Renal pelvis (tissue), 4 donors: ENCODE results near the gene DNAH17. TPM values are rescaled to one million over a fixed set of nuclear protein-coding genes. Genes with fewer than 3 reads are reported as not detected.

Experiments used
- DNase-seq: peaks from one replicate; pipeline ENCODE4 v3.0.0-alpha.2; 2013
- polyA plus RNA-seq, 3 donors: library from polyadenylated mRNA; unstranded; fragments of 120-200 nt; gene quantifications; one replicate each; pipeline ENCODE4 v1.2.1, GENCODE V29; 2013; ENCODE audit not compliant: insufficient read length in 3 of 3

The DNAH17 gene
- polyA plus RNA-seq, 3 donors, result 2.2 to 4.4 (median 4.0) TPM

DNA sequence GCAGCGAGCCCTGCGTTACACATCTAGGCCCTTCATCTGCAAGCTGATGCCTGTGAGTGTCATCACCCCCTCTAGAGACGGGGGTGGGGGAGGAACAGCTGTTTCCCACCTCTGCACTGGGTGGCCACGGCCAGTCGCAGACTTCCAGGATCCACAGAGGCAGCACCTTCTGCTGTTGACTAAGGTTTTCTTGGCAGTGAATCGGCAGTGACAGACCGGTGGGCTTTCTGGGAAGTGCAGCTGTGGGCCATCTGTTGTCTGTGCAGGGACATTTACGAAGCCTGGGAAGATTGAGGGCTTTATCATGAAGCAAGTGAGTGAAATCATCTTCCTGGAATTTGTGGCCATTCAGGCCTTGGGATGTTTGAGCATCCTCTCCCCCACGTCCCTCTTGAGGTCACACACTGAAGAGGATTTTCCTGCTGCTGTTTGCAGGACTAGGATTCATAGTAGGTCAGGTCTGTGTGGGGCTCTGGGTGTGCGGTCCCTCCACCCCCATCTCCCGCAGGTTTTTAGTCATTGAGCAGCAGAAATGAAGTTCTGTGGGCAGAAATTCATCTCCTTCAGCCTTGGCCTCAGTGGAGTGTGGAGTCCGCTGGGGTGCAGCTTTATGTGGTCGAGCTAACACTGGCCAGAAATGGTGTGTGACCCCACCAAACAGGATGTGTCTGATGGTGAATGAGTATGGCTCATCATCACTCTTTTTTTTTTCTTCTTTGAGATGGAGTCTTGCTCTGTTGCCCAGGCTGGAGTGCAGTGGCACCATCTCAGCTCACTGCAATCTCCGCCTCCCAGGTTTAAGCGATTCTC, 186.8 kb downstream of the DNAH17 start:
- DNase-seq, result no peak

- no peak for DNase-seq
These were observed 188.9 kb downstream of the DNAH17 start for GRCh38 chr17:78387977-78388941.

DNA sequence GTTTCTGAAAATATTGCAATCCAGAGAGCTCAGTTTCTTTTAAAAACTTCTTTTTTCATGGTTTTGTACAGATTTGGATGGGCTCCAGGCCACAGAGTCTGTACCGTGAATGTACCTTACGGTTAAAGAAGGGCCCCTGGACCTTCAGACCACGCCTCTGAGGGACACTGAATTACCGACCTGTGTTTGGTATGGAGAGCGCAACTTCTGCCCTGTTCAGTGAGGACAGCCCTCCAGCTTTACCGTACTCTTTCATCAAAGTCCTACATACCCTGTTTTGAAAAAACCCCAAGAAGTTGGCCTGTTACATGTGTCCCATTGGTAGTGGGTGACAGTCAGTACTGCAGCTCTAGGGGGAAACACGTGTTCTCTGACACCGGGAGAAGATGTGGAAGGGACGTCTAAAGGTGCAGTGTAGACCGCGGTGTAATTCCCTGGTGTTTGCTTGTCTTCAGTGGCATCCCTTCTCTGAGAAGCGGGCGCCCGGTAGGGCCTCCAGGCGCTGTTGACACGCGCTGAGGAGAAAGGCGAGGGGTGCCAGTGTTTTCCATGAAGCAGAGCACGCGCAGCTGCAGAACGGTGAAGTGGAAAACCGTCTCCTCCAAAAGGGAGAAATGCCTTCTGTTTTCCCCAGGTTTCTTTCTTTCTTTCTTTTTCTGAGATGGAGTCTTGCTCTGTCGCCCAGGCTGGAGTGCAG, 192.6 kb downstream of the DNAH17 start:
- DNase-seq, result no peak

DNA sequence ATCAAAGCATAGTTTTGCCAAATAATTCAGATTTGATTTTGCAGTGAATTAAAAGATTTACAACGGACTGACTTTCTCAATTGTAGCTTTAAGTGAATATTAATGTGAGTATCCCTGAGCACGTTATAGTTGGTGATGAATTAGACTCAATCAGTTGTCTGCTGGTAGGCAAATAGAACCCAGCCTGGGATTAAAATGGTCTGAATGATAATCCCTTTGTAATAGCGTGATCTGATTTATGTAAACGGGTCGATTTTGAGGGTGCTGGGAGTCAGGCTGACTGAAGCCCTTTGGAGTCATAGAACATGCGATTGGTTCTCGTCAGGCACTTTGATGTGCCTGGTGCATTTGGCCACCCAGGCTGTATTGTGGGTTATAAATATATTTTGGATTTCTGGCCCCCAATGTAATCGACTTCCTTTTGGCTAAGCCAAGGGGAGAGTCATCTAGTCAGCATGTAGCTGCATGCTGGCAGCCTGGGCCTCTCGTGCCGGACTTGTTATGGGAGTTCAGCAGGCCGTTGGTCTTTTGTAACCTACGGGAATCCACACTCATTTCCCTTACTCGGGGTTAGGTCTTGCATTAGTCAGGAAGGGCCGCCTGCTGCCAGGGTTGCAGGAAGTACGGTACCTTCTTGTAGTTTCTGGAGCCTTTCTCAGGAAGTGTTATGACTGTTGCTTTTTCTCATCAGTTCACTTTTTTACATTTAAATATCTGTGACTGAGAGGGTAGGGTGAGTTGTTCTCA, 193.3 kb downstream of the DNAH17 start:
- no peak for DNase-seq

GRCh38 chr17:78381601-78382232, 195.5 kb downstream of the DNAH17 start:
- no peak for DNase-seq

- no peak for DNase-seq
These were observed 196.8 kb downstream of the DNAH17 start for GRCh38 chr17:78380370-78380769.

GRCh38 chr17:78379131-78379491, 198.1 kb downstream of the DNAH17 start:
- no peak for DNase-seq

GRCh38 chr17:78378225-78379130, 198.7 kb downstream of the DNAH17 start, which contains the start of gene PGS1:
Gene PGS1 (plus strand): TSS chr17:78378649. CDS start chr17:78378666, 17 bp downstream.
- peak; percentile 80 for DNase-seq

DNA sequence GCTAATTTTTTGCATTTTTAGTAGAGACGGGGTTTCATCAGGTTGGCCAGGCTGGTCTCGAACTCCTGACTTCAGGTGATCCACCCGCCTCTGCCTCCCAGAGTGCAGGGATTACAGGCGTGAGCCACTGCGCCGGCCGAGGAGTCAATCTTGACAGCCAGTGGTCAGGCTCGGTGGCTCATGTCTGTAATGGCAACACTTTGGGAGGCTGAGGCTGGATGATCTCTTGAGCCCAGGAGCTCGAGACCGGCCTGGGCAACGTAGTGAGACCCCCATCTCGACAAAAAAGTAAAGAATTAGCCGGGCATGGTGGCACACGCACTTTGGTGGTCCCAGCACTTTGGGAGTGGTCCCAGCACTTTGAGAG, 199.4 kb downstream of the DNAH17 start:
- no peak for DNase-seq

- no peak for DNase-seq
These were observed 201.0 kb downstream of the DNAH17 start for GRCh38 chr17:78376161-78376560.

- no peak for DNase-seq
These were observed 201.6 kb downstream of the DNAH17 start for GRCh38 chr17:78375401-78376151.

GRCh38 chr17:78374631-78375274, 202.4 kb downstream of the DNAH17 start:
- DNase-seq, result no peak

GRCh38 chr17:78374189-78374588, 203.0 kb downstream of the DNAH17 start:
- no peak for DNase-seq

Other genes starting within 250 kb of the DNAH17 start
- gene SOCS3, start 217.3 kb downstream of the DNAH17 start, polyA plus RNA-seq, result 1 to 10 TPM; 7.1 to 8.8 (median 8.4) TPM
- gene PGS1, start 198.7 kb downstream of the DNAH17 start, polyA plus RNA-seq, result 10 to 100 TPM; 46.3 to 58.6 (median 56.4) TPM
- 10 to 100 TPM; 21.3 to 28.2 (median 27.3) TPM for gene CYTH1, start 204.9 kb upstream of the DNAH17 start, polyA plus RNA-seq